ENCODE measurements around the gene GGA1. TPM values are rescaled to one million over a fixed set of nuclear protein-coding genes. Genes with fewer than 3 reads are reported as not detected.

The GGA1 gene
- total RNA-seq, 1 donor from 2014 or later, result 57.5 TPM

Other genes with a start within 250 kb of the GGA1 start
- gene ELFN2, start 181.4 kb upstream of the GGA1 start, total RNA-seq, result 3.2 and 5.0 TPM in 2 replicates
- gene MFNG, start 122.5 kb upstream of the GGA1 start, total RNA-seq, result 109 and 152 TPM in 2 replicates
- 34.8 and 37.7 TPM in 2 replicates for gene CARD10, start 89.4 kb upstream of the GGA1 start, total RNA-seq
- gene CDC42EP1, start 48.4 kb upstream of the GGA1 start, total RNA-seq, result 89.3 and 120 TPM in 2 replicates
- not detected in 2 replicates for gene LGALS2, start 28.7 kb upstream of the GGA1 start, total RNA-seq
- gene SH3BP1, start 30.8 kb downstream of the GGA1 start, total RNA-seq, result 4.3 and 18.7 TPM in 2 replicates
- gene PDXP, start 49.9 kb downstream of the GGA1 start, total RNA-seq, result 15.5 and 19.7 TPM in 2 replicates
- 4,843 and 7,713 TPM in 2 replicates for gene LGALS1, start 66.8 kb downstream of the GGA1 start, total RNA-seq
- 20.9 and 25.8 TPM in 2 replicates for gene NOL12, start 77.5 kb downstream of the GGA1 start, total RNA-seq
- 128 and 133 TPM in 2 replicates for gene TRIOBP, start 88.2 kb downstream of the GGA1 start, total RNA-seq
- gene GCAT, start 199.1 kb downstream of the GGA1 start, total RNA-seq, result 13.0 and 32.9 TPM in 2 replicates
- gene GALR3, start 214.5 kb downstream of the GGA1 start, total RNA-seq, result not detected in 2 replicates
- gene ANKRD54, start 235.5 kb downstream of the GGA1 start, total RNA-seq, result 34.9 and 55.2 TPM in 2 replicates
- gene EIF3L, start 240.6 kb downstream of the GGA1 start, total RNA-seq, result 254 and 368 TPM in 2 replicates

Data from glomerular endothelial cell (primary cell).